Cardiac fibroblast (primary cell): Measurements from ENCODE around the gene MRPS21.

ENCODE experiments used
- DNase-seq, 2 donors: peaks; one replicate each; pipeline versions ENCODE4 v3.0.0 to v3.0.0-alpha.2; 2010; ENCODE audit warnings: low read depth in 2 of 2
- H3K4me3 ChIP-seq, 2 donors: replicated peaks in 1 of 2; 1 replicate in 1 of 2; 2 replicates in 1 of 2; pipeline ENCODE4 v1.5.1; 2011; ENCODE audit warnings: low read depth in 2 of 2, low read length in 2 of 2, mild to moderate bottlenecking in 2 of 2, moderate library complexity in 1 of 2
- TF ChIP-seq, protein P1 (sequence below): IDR thresholded peaks from one replicate; pipeline ENCODE4 v1.5.1; 2011; ENCODE audit warnings: low read depth, mild to moderate bottlenecking, low read length, inconsistent platforms

The MRPS21 gene

DNA sequence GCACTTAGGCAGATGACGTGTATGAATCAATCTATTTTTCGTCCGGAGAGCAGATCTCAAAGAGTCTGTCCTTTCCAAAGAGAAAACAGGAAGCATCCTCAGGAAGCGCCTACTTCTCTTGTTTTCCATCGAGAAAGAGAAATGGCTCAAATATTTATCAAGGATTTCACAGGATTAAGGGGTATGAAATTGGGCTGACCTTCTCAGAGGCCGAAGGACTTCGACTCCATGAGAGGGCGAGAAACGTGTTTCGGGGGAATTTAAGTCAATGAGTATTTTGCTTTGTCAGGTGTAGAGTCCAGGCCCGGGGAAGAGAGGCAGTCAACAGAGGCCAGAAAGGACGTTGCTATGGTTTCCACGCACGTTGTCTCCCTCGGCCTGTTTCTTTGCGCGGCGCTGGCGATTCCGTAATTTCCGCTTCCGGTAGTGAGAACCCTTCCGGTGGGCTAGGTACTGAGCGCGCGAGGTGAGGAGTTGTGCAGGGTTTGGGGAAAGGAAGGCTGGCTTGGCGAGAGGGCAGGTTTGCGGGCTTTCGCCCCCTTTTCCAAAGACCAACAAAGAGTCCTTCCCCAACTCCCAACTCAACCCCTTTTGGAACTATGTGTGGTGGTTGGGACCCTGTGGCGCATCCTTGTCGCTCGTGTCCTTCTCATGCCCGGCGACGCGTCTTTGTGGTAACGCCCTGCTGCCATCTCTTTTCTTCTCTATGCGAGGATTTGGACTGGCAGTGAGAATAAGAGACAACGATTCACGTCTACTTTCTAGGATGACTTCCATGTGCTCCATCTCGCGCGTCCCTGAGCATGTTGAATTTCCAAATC lies at the start of gene MRPS21:
Gene MRPS21 (plus strand): TSS at position 429 of the 821 bp plus-strand sequence. CDS start 506 bp downstream, outside the sequence.
- TF ChIP-seq, protein P1, sequence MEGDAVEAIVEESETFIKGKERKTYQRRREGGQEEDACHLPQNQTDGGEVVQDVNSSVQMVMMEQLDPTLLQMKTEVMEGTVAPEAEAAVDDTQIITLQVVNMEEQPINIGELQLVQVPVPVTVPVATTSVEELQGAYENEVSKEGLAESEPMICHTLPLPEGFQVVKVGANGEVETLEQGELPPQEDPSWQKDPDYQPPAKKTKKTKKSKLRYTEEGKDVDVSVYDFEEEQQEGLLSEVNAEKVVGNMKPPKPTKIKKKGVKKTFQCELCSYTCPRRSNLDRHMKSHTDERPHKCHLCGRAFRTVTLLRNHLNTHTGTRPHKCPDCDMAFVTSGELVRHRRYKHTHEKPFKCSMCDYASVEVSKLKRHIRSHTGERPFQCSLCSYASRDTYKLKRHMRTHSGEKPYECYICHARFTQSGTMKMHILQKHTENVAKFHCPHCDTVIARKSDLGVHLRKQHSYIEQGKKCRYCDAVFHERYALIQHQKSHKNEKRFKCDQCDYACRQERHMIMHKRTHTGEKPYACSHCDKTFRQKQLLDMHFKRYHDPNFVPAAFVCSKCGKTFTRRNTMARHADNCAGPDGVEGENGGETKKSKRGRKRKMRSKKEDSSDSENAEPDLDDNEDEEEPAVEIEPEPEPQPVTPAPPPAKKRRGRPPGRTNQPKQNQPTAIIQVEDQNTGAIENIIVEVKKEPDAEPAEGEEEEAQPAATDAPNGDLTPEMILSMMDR = no peak
- peak; percentile 93 to 94 for DNase-seq
- peak within 1 kb of the TSS; percentile 74 to 86 for H3K4me3 ChIP-seq

DNA sequence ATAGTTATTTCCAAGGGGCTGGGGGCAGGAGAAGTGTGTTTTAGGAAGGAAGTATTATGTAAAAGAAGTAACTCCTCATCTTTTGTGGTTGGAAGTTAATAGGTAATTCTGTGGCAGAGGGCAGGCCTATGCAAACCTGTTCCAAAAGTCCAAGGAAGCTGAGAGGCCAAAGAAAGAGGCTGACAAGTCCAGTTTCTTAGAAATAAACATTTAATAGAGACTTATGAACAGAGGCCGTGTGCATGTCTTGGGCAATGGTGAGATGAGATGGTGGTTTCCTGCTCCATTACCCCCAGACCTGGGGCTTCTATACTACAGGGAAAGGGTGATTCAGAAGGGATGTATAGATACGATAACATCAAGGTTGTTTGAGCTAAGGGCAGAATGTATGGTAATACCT lies 43.7 kb upstream of the MRPS21 start:
- H3K4me3 ChIP-seq = no peak overlapping the region
- TF ChIP-seq, protein P1 = no peak
- no peak for DNase-seq

DNA sequence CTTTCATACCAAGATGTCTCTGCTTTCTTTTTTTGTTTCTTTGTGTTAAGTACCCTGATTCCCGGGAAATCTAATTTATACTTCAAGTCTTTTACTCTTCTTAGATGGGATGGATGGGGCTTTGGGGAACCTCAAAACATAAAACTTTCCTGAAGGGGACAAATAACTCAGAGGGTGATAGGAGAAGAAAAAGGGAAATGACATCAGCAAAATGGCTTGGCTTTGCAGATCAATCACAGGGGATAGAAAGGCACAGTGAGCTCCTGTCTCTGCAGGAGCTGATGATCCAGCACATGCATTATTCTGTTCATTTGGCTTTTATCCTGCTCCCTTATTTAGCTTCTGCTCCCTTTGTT lies 37.5 kb upstream of the MRPS21 start:
- TF ChIP-seq, protein P1 = no peak
- no peak for DNase-seq
- no peak overlapping the region for H3K4me3 ChIP-seq

DNA sequence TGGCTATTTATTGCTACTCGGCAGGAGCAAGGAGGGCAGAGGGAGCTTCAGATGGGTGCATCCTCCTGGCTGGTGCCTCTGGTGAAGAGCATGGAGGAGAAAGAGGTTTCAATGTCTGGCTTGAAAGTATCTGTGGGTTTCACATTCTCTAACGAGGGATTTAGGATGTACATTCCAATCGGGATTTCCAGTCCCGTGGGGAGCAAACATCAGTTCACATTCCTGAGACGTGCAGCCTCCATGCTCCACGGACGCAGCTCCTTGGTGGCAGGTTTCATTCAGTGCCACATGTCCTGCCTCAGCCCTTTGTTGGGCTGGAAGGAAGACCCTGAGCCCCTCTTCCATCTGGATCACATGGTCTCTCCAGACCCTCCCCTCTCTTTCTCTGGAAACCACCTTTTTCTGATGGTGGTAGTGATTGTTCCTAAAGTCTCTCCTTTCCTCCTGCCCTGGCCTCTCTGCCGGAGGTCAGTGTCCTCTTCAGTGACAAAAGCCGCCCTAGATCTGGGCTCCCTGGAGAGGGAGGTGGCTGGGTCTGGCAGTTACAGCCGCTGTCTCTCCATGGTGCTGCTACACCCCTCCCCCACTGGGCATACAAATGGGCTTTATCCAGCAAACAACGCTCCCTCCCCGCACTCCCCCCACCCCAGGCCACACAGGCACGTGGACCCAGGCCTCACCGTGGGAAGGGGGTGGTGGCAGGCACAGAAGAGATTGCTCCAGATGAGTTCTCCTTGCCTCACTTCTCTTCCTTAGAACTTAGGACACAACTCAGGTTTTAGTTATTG lies 36.9 kb upstream of the MRPS21 start:
- no peak for DNase-seq
- no peak overlapping the region for H3K4me3 ChIP-seq
- TF ChIP-seq, protein P1 = no peak

DNA sequence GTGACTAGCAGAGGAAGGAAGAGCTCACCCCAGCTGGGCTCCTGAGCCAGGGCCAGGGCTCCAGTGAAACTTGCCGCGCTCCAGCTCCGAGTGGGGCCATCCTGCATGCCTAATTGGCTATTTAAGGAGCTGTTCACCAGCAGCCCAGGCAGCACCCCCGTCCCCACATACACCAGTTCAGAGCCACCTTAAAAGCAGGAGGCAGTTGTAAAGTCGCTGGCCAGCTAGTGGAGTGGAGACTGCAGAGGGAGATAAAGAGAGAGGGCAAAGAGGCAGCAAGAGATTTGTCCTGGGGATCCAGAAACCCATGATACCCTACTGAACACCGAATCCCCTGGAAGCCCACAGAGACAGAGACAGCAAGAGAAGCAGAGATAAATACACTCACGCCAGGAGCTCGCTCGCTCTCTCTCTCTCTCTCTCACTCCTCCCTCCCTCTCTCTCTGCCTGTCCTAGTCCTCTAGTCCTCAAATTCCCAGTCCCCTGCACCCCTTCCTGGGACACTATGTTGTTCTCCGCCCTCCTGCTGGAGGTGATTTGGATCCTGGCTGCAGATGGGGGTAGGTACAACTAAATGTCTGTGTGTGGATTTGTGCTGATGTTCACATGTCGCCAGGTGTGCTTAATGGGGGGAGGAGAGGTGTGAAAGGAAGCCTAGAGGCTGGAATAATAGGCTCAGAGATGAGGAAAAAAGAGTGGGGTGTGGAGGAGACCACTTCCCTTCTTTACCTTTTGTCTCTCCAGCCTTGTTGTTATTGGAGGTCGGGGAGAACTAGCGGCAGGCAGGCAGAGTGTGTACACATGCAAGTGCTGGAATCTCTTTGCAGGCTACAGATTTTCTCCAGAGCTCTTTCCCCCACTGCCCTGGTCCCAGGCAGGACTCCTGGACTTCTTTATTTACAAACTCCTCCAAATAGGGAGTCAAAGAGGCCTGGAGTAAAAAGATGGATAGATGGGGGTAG lies 35.8 kb upstream of the MRPS21 start, which contains the start of gene CA14:
Gene CA14 (plus strand): TSS at position 151 of the 962 bp plus-strand sequence. CDS start 355 bp downstream, at position 506.
- no peak within 1 kb of the TSS for H3K4me3 ChIP-seq
- TF ChIP-seq, protein P1 = no peak
- no peak for DNase-seq

DNA sequence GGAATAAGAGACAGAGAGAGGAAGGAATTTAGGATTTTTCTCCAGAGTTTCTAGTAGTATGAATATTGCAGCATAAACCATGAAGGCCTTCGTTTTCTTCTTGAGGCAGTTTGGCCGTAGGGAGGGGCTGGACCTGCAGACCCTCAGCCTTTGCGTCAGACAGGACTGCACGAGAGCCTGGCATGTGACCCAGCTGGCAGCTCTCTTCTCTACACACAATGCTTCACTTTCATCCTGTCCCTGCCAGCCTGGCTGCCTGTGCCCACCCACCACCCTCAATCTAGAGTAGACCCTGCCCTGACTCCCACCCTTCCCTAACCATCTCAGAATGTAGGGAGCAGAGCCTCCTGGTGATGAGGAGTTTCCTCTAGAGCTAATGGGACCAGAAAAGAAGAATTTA lies 34.4 kb upstream of the MRPS21 start:
- TF ChIP-seq, protein P1 = no peak
- DNase-seq = no peak
- no peak overlapping the region for H3K4me3 ChIP-seq
